Glutamatergic neuron (in vitro differentiated cells): ENCODE results near the gene STPG3. TPM values are rescaled to one million over a fixed set of nuclear protein-coding genes. Genes with fewer than 3 reads are reported as not detected.

Experiments
- DNase-seq: peaks from one replicate; pipeline ENCODE4 v3.0.0; 2022
- H3K27ac Mint-ChIP-seq: one replicate; pipeline ENCODE4 v1.8.0; 2020; ENCODE audit warnings: mild to moderate bottlenecking, mixed read lengths, inconsistent platforms; ENCODE audit not compliant: unreplicated experiment
- H3K27me3 Mint-ChIP-seq: one replicate; pipeline ENCODE4 v1.8.0; 2020; ENCODE audit warnings: mild to moderate bottlenecking, moderate library complexity, mixed read lengths, inconsistent platforms; ENCODE audit not compliant: unreplicated experiment
- H3K36me3 Mint-ChIP-seq: one replicate; pipeline ENCODE4 v1.8.0; 2020; ENCODE audit warnings: mild to moderate bottlenecking, mixed read lengths, inconsistent platforms; ENCODE audit not compliant: unreplicated experiment
- H3K4me1 Mint-ChIP-seq: one replicate; pipeline ENCODE4 v1.8.0; 2020; ENCODE audit warnings: mild to moderate bottlenecking, low read depth, mixed read lengths, inconsistent platforms; ENCODE audit not compliant: unreplicated experiment
- H3K4me3 Mint-ChIP-seq: one replicate; pipeline ENCODE4 v1.8.0; 2020; ENCODE audit warnings: mild to moderate bottlenecking, mixed read lengths, inconsistent platforms; ENCODE audit not compliant: unreplicated experiment
- H3K9me3 Mint-ChIP-seq: one replicate; pipeline ENCODE4 v1.8.0; 2020; ENCODE audit warnings: mild to moderate bottlenecking, moderate library complexity, mixed read lengths, inconsistent platforms; ENCODE audit not compliant: unreplicated experiment
- total RNA-seq: library from RNA; stranded (reverse); fragmentation: NEBNext Ultra II Directional; extraction: Animal tissue kit (Norgen Biotek cat#: 25700); gene quantifications from one replicate; pipeline ENCODE4 v1.2.1, GENCODE V29; 2021; ENCODE audit not compliant: unreplicated experiment
- TF ChIP-seq, protein P1 (sequence below): fragments of 200-600 bp; sonication (generic); IDR thresholded peaks from one replicate; pipeline ENCODE4 v1.5.0; 2021; ENCODE audit not compliant: partially characterized antibody, unreplicated experiment

Gene STPG3
- total RNA-seq, 1 donor from 2014 or later: not detected

- Mint-ChIP-seq H3K36me3 (no peaks in the 10 kb centered on the region), H3K9me3 (peaks cover 5% of the 10 kb centered on the region), H3K27me3 (peaks cover 5% of the 10 kb centered on the region), H3K4me3 (no peak overlapping the region), H3K4me1 (no peaks in the 10 kb centered on the region), H3K27ac (no peak overlapping the region)
- TF ChIP-seq, protein P1, sequence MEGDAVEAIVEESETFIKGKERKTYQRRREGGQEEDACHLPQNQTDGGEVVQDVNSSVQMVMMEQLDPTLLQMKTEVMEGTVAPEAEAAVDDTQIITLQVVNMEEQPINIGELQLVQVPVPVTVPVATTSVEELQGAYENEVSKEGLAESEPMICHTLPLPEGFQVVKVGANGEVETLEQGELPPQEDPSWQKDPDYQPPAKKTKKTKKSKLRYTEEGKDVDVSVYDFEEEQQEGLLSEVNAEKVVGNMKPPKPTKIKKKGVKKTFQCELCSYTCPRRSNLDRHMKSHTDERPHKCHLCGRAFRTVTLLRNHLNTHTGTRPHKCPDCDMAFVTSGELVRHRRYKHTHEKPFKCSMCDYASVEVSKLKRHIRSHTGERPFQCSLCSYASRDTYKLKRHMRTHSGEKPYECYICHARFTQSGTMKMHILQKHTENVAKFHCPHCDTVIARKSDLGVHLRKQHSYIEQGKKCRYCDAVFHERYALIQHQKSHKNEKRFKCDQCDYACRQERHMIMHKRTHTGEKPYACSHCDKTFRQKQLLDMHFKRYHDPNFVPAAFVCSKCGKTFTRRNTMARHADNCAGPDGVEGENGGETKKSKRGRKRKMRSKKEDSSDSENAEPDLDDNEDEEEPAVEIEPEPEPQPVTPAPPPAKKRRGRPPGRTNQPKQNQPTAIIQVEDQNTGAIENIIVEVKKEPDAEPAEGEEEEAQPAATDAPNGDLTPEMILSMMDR: no peak
- no peak for DNase-seq
These were observed 15.7 kb downstream of the STPG3 start for GRCh38 chr9:137266585-137267453.

GRCh38 chr9:137267933-137268355, 16.9 kb downstream of the STPG3 start:
- Mint-ChIP-seq H3K27ac (no peak overlapping the region), H3K4me3 (no peak overlapping the region), H3K36me3 (no peaks in the 10 kb centered on the region), H3K4me1 (no peaks in the 10 kb centered on the region), H3K27me3 (peaks cover 5% of the 10 kb centered on the region), H3K9me3 (peaks cover 4% of the 10 kb centered on the region)
- no peak for DNase-seq
- TF ChIP-seq, protein P1: no peak

DNA sequence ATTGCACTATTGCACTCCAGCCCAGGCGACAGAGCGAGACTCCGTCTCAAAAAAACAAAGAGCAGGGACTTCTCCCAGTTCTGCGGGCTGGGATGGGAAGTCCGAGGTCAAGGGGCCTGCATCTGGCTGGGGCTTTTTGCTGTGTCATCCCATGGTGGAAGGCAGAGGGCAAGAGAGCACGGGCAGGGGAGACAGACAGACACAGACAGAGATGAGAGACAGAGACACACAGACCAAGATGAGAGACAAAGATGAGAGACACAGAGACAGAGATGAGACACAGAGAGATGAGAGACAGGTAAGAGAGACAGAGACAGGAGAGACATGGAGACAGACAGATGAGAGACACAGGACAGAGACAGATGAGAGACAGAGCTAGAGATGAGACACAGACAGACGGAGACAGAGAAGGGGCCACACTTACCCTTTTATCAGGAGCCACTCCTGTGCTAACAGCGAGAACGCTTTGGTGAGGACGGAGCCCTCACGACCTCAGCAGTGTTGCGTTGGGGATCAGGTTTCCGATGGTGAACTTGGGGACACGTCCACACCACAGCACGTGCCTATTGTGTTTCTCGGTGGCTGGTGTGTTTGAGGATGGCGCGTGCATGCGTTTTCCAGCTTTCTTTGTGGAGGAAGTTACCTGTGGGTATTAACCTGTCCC, 17.6 kb downstream of the STPG3 start:
- Mint-ChIP-seq H3K4me3 (no peak overlapping the region), H3K27ac (no peak overlapping the region), H3K27me3 (peaks cover 5% of the 10 kb centered on the region), H3K4me1 (no peaks in the 10 kb centered on the region), H3K9me3 (peaks cover 4% of the 10 kb centered on the region), H3K36me3 (no peaks in the 10 kb centered on the region)
- no peak for DNase-seq
- TF ChIP-seq, protein P1: no peak

DNA sequence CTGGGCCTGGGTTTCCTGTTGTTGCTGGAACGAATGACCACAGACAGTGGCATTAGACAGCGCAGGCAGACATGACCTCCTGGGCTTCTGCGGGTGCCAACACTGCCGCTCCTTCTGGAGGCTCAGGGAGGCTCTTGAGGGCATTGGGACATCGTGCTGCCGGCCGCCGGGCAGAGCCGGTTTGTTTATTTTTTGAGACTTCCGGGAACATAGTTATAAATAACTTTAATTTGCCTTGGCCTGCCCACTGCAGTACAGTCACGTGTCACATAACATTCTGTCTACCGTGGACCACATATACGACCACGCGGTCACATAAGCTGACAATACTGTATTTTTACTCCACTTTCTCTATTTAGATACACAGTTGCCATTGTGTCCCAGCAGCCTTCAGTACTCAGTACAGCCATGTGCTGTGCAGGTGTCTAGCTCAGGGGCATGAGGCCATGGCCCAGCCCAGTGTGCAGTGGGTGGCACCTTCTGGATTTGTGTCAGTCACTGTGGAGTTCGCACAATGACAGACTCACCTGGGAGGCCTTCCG, 18.2 kb downstream of the STPG3 start:
- TF ChIP-seq, protein P1: no peak
- no peaks in the 10 kb centered on the region for H3K36me3 Mint-ChIP-seq

More for the DNA sequence above, 18.2 kb downstream of the STPG3 start:
- peaks cover 4% of the 10 kb centered on the region for H3K9me3 Mint-ChIP-seq
- H3K4me3 Mint-ChIP-seq: no peak overlapping the region
- peaks cover 5% of the 10 kb centered on the region for H3K27me3 Mint-ChIP-seq
- H3K27ac Mint-ChIP-seq: no peak overlapping the region
- H3K4me1 Mint-ChIP-seq: peaks cover 3% of the 10 kb centered on the region
- no peak for DNase-seq
